PFSK-1 (cell line): ENCODE results near the gene LRP4.

ENCODE experiments used
- FOXP2 ChIP-seq: optimal IDR thresholded peaks from 2 replicates; pipeline ENCODE3; 2011; ENCODE audit warnings: borderline replicate concordance, control low read depth, inconsistent platforms; ENCODE audit not compliant: insufficient read depth; ENCODE audit errors: extremely low read length, extremely low read depth
- POLR2AphosphoS5 ChIP-seq: IDR thresholded peaks from 2 replicates; pipeline ENCODE4 v1.6.1; 2012; ENCODE audit warnings: low read depth, mild to moderate bottlenecking, control low read depth, low read length, moderate library complexity
- REST ChIP-seq, 2 experiments: IDR thresholded peaks; 2 replicates each; pipeline versions ENCODE4 v1.6.1 to v1.8.0; 2011 to 2012; ENCODE audit warnings: low read depth in 2 of 2, low read length in 2 of 2, control low read depth in 1 of 2, inconsistent platforms in 1 of 2, mild to moderate bottlenecking in 1 of 2, moderate library complexity in 1 of 2; ENCODE audit not compliant: insufficient read depth in 1 of 2
- SIN3A ChIP-seq: IDR thresholded peaks from 2 replicates; pipeline ENCODE4 v1.6.1; 2012; ENCODE audit warnings: mild to moderate bottlenecking, low read length, moderate library complexity, borderline replicate concordance; ENCODE audit not compliant: insufficient read depth
- TAF1 ChIP-seq: IDR thresholded peaks from 2 replicates; pipeline ENCODE4 v1.6.1; 2012; ENCODE audit warnings: low read length, control low read depth, borderline replicate concordance; ENCODE audit not compliant: insufficient read depth

Gene LRP4

GRCh38 chr11:46856605-46857343, 61.6 kb downstream of the LRP4 start:
- TF ChIP-seq REST (IDR thresholded peaks at IDR 0.05; ENCODE audit: insufficient read depth in 1 of 2, low read depth in 2 of 2, low read length in 2 of 2) (no peak), SIN3A (no peak), FOXP2 (no peak), POLR2AphosphoS5 (no peak), TAF1 (no peak)

GRCh38 chr11:46855863-46856262, 62.5 kb downstream of the LRP4 start:
- TF ChIP-seq POLR2AphosphoS5: no peak
- TF ChIP-seq TAF1: no peak
- no peak for TF ChIP-seq REST (IDR thresholded peaks at IDR 0.05; ENCODE audit: insufficient read depth in 1 of 2, low read depth in 2 of 2, low read length in 2 of 2)
- TF ChIP-seq FOXP2: no peak
- no peak for TF ChIP-seq SIN3A

- no peak for TF ChIP-seq TAF1
These were observed 63.2 kb downstream of the LRP4 start for GRCh38 chr11:46855167-46855566.

GRCh38 chr11:46850829-46851380, 67.4 kb downstream of the LRP4 start:
- no peak for TF ChIP-seq FOXP2
- TF ChIP-seq SIN3A: no peak
- no peak for TF ChIP-seq REST (IDR thresholded peaks at IDR 0.05; ENCODE audit: insufficient read depth in 1 of 2, low read depth in 2 of 2, low read length in 2 of 2)
- no peak for TF ChIP-seq POLR2AphosphoS5
- no peak for TF ChIP-seq TAF1

- TF ChIP-seq REST (IDR thresholded peaks at IDR 0.05; ENCODE audit: insufficient read depth in 1 of 2, low read depth in 2 of 2, low read length in 2 of 2) (no peak), SIN3A (no peak), POLR2AphosphoS5 (no peak)
These were observed 68.7 kb downstream of the LRP4 start for GRCh38 chr11:46849631-46850030.
